GOT3 (cell line): Measurements from ENCODE around the gene RALB.
"Not testable (repeated sequence)": the region's sequence is repeated elsewhere in the genome, so short reads cannot be mapped to it uniquely, and the experiment has no call there.

Source experiments
- DNase-seq: peaks from one replicate; lab custom pipeline; 2025; ENCODE audit warnings: mixed read lengths; lab: John Stamatoyannopoulos, UW

Gene RALB

GRCh38 chr2:120315367-120316033 is 62.8 kb downstream of the RALB start:
- DNase-seq, result no peak

GRCh38 chr2:120316071-120316470 is 63.4 kb downstream of the RALB start:
- DNase-seq, result no peak

DNA sequence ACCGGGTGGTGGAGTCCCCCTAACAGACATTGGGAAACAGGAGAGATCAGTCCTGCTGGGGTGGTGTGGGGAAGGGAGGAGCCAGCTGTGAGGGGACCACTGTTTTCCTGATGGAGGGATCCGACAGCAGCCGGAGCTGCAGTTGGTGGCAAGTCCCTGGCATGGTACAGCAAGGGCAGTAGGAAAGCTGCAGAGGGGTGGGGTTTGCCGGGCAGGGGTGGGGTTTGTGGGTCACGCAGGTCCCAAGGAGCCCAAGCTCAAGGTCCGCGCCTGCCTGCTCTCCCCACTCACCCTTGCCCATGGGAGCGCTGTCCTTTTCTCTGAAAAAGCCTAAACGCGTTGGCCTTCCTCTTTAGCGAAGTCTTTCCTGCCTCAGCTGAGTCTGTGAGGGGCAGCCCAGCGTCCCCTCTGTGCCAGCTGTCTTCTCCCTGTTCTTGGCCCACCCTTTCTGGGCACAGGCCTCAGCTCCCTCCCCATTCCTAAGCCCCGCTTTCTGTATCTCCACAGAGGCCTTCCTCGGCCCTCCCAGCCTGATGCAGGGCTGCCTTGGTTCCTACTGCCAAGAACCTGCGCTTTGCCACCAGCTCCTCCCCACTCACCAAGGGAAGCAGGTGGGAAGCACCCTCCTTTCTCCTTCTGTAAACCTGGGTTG is 64.0 kb downstream of the RALB start:
- DNase-seq, result no peak

DNA sequence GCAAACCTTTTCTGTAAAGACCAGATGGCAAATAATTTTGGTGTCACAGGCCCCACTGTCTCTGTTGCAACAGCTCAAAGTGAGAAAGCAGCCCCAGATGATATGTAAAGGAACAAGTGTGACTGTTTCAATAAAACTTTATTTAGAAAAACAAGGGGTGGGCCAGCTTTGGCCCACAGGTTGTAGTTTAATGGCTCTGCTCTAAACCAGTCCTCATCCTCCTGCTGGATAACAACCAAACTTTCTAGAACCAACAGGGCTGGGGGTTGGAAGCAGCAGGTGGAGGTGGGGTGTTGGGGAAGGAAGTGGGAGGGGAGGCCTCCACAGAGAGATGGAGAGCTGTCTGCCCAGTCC is 64.5 kb downstream of the RALB start:
- no peak for DNase-seq

- no peak for DNase-seq
Measured at GRCh38 chr2:120317916-120318315, 65.3 kb downstream of the RALB start.

GRCh38 chr2:120318626-120319025 is 66.0 kb downstream of the RALB start:
- DNase-seq, result no peak

GRCh38 chr2:120319123-120319522 is 66.5 kb downstream of the RALB start:
- DNase-seq, result no peak

DNA sequence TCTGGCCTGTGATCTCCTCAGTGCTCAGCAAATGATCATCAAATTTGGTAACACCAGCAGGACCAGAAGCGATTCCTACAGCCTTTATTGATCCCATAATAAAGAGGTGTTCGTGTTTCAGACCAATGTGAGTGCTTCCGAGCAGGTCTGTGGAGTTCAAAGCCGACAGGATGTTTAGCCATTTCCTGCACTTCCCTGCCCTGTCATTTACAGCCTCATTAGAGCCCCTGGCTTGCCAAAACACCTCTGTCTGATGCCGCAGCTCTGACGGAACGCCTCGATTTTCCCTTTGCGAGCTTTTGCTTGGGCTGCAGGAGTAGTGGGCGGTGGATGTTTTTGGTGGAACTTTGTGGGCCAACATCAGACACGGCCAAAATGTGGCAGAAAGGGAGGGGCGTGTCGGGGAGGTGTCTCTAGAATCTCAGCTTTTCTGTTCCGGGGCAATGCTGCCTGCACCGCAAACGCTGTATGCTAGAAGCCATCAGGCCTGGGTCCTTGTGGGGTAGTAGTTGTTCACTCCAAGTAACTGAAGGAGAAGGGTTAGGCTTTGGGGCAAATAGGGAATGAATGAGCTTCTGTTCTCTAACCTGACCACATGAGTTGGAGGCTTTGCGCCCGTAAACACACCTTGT is 67.2 kb downstream of the RALB start:
- no peak for DNase-seq

DNA sequence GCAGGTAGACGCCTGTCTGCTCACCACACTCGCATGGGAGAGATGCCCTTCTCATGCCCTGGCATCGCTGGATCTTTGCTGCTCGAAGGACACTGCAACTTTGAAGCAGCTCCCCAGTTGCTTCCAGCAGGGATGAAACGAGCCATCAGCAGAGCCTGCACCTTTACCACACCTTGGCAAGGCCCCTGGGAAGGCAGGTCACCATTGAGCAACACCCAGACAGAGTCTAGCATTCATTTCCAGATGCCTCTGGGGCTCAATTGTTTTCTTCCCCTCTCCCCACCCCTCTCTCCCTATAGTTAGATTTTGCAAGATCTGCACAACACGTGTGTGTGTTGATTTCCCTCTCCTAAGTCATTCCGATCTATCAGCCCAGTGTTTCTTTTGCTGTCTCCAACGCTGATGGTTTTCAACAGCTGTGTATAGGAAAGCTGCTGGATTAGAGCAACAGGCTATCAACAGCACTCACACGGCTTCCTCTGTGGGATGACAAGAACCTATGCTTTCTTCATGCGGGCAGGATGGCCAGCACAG is 67.7 kb downstream of the RALB start:
- DNase-seq, result no peak

GRCh38 chr2:120320887-120321556 is 68.4 kb downstream of the RALB start:
- DNase-seq, result not testable (repeated sequence)

DNA sequence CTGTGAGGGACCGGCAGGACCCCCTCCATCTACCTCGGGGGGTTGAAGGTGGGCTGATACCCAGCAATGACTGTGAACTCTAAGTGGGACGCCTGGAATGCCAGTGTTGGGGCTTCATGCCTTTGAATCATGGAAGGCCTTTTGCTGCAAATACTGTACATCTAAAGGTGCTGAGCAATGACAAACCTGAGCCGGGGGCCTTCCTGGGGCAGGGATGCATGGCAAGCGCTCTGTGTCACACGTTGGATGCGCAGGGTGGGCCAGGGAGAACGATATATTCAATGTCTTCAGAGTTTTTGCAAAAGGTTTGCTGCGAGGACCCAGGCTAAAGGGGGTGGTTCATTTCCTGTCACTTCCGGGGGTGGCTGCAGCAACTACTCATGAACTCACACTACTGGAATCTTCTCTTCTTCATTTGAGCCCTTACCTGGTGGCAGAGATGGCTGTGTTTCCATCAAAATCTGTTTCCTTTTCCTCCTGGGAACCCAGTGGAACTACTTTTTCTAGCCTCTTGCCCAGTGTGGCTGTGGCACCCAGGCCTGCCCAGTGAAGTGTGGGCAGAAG is 69.2 kb downstream of the RALB start:
- DNase-seq, result no peak

GRCh38 chr2:120322329-120322728 is 69.7 kb downstream of the RALB start:
- DNase-seq, result no peak

DNA sequence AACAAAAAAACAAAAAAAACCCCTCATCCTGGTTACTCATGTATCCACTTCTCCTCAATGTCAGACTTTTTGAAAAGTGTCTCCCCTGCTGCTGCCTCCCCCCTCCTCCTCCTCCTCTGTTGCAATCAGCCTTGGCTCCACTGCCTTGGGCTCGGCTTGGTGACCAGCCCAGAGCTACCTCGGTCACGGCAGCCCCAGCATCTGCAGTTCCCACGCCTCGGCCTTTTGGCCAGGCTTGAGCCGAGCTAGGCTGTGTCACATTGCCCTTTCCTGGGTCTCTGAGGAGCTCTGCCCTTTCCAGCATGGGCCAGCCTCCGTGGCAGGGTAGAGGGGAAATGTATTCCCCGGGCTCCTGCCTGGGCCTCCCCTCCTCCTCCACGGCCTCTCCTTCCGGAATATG is 70.6 kb downstream of the RALB start:
- DNase-seq, result no peak

DNA sequence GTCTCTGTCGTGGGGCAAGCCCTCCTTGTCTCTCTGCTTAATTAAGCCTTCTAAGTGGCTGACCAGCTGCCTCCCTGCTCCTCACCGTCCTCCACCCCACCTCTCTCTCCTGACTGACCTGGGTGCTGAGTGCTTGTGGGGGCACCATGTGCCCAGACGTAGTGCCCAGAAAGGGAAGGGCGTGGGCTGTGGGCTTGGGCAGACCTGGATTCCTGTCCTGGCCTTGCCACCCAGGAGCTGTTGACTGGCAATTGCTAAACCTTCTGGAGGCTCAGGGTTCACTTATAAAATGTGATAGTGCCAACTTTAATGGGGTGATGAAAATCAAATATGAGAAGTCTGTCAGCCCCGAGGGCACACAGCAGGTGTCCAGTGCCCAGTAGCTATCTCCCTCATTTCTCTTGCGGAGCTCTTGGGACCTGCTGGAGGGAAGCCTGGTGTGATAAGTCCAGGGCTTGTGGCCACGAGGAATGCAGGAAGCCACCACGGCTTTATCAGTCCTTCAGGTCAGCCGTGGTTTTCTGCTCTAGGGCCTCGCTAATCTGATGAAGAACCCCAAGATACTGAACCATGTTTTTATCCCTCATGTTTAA is 71.3 kb downstream of the RALB start:
- no peak for DNase-seq

- no peak for DNase-seq
Measured at GRCh38 chr2:120324933-120325332, 72.3 kb downstream of the RALB start.

DNA sequence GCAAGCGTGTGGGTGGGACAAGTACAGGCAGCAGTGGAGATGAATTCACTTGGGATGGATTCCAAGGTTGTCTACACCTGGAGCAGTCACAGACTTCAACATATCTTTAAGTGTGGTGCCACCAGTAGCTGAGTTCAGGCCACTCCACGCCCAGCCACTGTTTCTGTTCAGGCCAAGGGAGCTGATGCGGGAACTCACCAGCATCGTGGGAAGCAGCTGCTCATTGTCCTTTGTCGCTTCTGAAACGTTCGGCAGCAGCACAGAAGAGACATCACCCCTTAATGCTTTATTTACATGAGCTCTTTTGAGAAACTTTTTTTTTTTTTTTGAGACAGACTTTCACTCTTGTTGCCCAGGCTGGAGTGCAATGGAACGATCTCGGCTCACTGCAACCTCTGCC is 73.4 kb downstream of the RALB start:
- DNase-seq, result no peak

DNA sequence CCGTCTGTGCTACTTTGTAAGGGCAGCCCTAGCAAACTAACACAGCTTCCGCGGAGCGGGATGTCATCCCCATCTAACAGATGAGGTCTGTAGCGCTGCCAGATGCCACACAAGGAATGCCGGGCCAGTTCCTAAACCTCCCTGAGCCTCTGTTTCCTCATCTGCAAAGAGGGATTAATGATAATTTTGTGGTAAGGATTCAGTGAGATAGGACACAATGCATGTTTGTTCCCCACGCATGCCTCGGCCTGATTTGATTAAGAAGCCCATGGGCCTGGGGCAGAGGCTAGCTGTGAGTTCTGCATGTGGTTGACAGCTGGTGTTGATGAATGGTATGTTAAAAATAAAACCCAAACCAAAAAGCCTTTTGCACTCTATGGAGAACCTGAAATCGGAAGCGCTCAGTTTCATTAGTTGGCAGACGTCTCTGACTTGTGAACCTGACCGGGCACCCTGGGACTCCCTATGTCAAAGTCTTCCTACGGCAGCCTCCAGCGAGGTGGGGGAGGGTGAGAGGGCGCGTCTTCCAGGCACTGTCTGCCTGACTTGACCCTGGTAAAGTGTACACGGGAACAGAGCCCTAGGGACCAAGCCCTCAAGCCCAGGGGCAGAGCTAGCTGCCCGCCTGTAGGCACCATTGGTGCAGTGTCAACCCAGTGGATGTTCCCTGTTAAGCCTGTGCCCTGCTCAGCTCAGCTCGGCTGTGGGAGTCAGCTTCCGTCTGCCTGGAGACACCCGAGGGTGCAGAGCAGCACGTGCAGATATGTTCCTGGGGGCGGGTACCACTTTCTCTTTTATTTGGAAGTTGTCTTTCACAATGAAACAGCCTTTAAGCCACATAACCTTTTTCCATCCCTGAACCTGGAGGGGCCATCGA is 78.5 kb downstream of the RALB start:
- DNase-seq, result no peak

DNA sequence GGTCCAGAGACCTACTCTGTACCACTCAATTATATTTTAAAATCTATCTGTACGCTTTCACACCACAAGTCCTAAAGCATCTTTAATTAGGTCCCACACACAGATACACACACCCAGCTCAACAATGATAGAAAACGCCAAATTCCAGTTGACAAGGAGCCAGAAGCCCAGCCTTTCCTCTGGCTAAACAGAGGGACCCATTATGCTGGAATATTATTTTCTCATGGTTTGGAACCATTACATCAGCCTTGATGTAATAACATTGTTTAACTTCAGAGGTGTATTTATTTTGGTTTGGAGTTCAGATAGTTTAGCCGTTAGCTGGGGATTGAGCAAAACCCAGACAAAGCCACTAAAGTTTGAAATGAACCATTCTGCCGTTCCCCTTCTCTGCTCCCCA is 79.3 kb downstream of the RALB start:
- no peak for DNase-seq

DNA sequence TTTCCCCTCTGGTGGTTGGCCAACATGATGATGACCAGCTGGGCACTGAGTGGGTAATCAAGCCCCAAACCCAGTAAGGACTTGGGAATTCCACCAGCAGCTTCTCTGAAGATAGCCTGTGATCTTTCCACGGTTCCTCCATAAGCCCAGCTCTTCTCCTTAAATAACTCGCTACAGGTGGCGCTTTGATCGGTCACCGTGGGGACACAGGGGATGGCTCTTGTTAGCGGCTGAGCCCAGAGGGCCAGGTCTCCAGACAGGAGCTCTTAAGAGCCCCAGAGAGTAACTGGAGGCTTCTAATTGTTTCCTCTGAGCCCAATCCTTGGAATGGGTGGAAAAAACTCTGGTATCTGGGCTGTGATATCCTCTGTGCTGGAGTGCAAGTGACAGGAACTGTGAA is 79.7 kb downstream of the RALB start:
- DNase-seq, result no peak

DNA sequence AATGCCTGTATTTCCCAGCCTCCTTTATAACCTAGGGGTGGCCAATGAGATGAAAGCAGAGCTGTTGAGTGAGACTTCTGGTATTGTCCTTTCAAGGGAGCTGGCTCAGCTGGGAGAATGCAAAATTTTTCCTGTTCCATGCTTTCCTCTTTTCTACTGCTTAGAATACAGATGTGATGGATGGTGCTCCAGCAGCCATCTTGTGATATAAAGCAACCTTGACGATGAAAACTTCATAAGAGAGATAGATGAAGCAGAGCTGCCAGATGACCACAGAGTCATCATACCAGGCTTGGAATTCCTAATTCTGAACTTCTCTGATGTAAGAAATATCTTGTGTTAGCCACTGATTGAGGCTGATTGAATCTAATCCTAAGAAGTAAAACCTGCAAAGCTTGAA is 81.4 kb downstream of the RALB start:
- DNase-seq, result no peak

DNA sequence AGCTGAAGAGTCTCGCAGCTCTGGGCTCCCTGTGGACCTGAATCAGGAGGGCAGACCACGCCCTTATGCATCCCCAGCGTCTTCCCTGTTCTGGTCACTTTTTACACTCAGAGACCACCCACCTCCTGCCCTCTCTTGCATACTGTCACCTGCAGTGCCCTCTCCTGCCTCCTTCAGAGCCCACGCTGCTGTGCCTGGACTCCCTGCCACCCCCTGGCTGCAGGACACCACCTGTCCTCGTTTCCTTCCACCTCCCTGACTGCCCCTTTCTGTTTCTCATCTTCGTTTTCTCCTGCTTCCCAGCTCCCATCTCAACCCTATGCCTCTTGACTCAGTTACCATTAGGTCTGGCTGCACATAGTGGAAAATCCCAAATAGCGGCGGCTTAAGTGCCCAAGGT is 84.1 kb downstream of the RALB start:
- DNase-seq, result no peak
